H1 (cell line): Measurements from ENCODE around the gene PLEK2. TPM values are rescaled to one million over a fixed set of nuclear protein-coding genes. Genes with fewer than 3 reads are reported as not detected.

Source experiments
- ASH2L ChIP-seq: fragments of 200-600, 300-600 bp; sonication (generic); IDR thresholded peaks from one replicate; pipeline ENCODE4 v1.7.1; 2017; ENCODE audit warnings: low read length
- ATF2 ChIP-seq: IDR thresholded peaks from 2 replicates; pipeline ENCODE4 v1.6.1; 2012; ENCODE audit warnings: low read length, inconsistent platforms
- HDAC2 ChIP-seq, 2 experiments: fragments of 300-600 bp in 1 of 2; sonication (generic) in 1 of 2; IDR thresholded peaks; 2 replicates each; pipeline ENCODE4 v1.6.1; 2011 to 2012; ENCODE audit warnings: low read depth in 2 of 2, low read length in 2 of 2, mild to moderate bottlenecking in 2 of 2, moderate library complexity in 2 of 2, borderline replicate concordance in 1 of 2, inconsistent platforms in 1 of 2
- MAFK ChIP-seq: IDR thresholded peaks from 2 replicates; pipeline ENCODE4 v1.6.1; 2012; ENCODE audit warnings: low read depth, mild to moderate bottlenecking, improper control_type of control experiment, low read length
- POLR2AphosphoS5 ChIP-seq: IDR thresholded peaks from 2 replicates; pipeline ENCODE4 v1.6.1; 2011; ENCODE audit warnings: low read depth, low read length
- polyA plus RNA-seq, 7 experiments: library from polyadenylated mRNA; depleted of rRNA in 3 of 7; stranded (reverse) in 5 of 7; unstranded in 2 of 7; fragments of >200 nt in 5 of 7; fragments of 200-250 nt in 2 of 7; gene quantifications; 1 replicate in 5 of 7; 2 replicates in 1 of 7; 4 replicates in 1 of 7; pipeline versions ENCODE4 v1.2.1 to v1.2.3, GENCODE V29; 2011 to 2013; ENCODE audit warnings: missing spikeins in 2 of 7, mixed read lengths in 2 of 7
- total RNA-seq: library from RNA; stranded (reverse); fragmentation: NEBNext Ultra II Directional; extraction: Animal tissue kit (Norgen Biotek cat#: 25700); gene quantifications from 2 replicates; pipeline ENCODE4 v1.2.1, GENCODE V29; 2021

The PLEK2 gene
- total and polyA plus RNA-seq, 2 of the 8 experiments (the other 6 are each of a cell fraction or from before 2014, with no cell fraction given), result 0.41 to 2.1 TPM

GRCh38 chr14:67428501-67429031, 16.6 kb upstream of the PLEK2 start (continued):
- TF ChIP-seq ASH2L (no peak), ATF2 (no peak), HDAC2 (IDR thresholded peaks at IDR 0.05; ENCODE audit: borderline replicate concordance in 1 of 2, low read depth in 2 of 2, low read length in 2 of 2) (no peak), POLR2AphosphoS5 (no peak), MAFK (no peak)
